Muscle layer of duodenum (tissue), 2 donors: ENCODE measurements around the gene METTL16.

Source experiments
- H3K27ac ChIP-seq: one replicate; pipeline ENCODE4 v1.7.0; 2013; ENCODE audit warnings: mild to moderate bottlenecking, low read length
- H3K27me3 ChIP-seq: one replicate; pipeline ENCODE4 v1.7.0; 2013; ENCODE audit warnings: low read depth, mild to moderate bottlenecking, control low read depth, low read length
- H3K36me3 ChIP-seq, 2 donors: one replicate each; pipeline ENCODE4 v1.7.0; 2013; ENCODE audit warnings: low read length in 2 of 2, control low read depth in 1 of 2, mild to moderate bottlenecking in 1 of 2; ENCODE audit not compliant: insufficient read depth in 2 of 2, control insufficient read depth in 1 of 2
- H3K4me1 ChIP-seq, 2 donors: one replicate each; pipeline ENCODE4 v1.7.0; 2013; ENCODE audit warnings: low read length in 2 of 2, mild to moderate bottlenecking in 2 of 2, control low read depth in 1 of 2, moderate library complexity in 1 of 2; ENCODE audit not compliant: insufficient read depth in 2 of 2, control insufficient read depth in 1 of 2
- H3K4me3 ChIP-seq, 2 donors: one replicate each; pipeline ENCODE4 v1.7.0; 2013; ENCODE audit warnings: low read length in 2 of 2, low read depth in 1 of 2, mild to moderate bottlenecking in 1 of 2
- H3K9me3 ChIP-seq, 2 donors: one replicate each; pipeline ENCODE4 v1.7.0; 2013; ENCODE audit warnings: low read length in 2 of 2, control low read depth in 1 of 2, mild to moderate bottlenecking in 1 of 2; ENCODE audit not compliant: control insufficient read depth in 1 of 2
- donor health status: healthy.

The METTL16 gene

GRCh38 chr17:2385240-2386210 is 126.2 kb downstream of the METTL16 start:
- Histone ChIP-seq H3K4me3 (no peak overlapping the region), H3K9me3 (no peaks in the 10 kb centered on the region), H3K4me1 (peaks cover 14 to 26% of the 10 kb centered on the region in 2 donors), H3K27me3 (no peaks in the 10 kb centered on the region), H3K27ac (no peak overlapping the region), H3K36me3 (peaks cover 20 to 23% of the 10 kb centered on the region in 2 donors)

- Histone ChIP-seq H3K36me3 (peaks cover 23 to 30% of the 10 kb centered on the region in 2 donors), H3K9me3 (no peaks in the 10 kb centered on the region), H3K27me3 (no peaks in the 10 kb centered on the region), H3K27ac (no peak overlapping the region), H3K4me3 (no peak overlapping the region), H3K4me1 (peaks cover 7 to 17% of the 10 kb centered on the region in 2 donors)
Measured at GRCh38 chr17:2384439-2385127, 127.1 kb downstream of the METTL16 start.

GRCh38 chr17:2383628-2384167 is 128.0 kb downstream of the METTL16 start:
- H3K4me1 ChIP-seq = peaks cover 7 to 15% of the 10 kb centered on the region in 2 donors
- H3K27ac ChIP-seq = peak overlapping the region; percentile 20
- no peak overlapping the region for H3K4me3 ChIP-seq
- no peaks in the 10 kb centered on the region for H3K9me3 ChIP-seq
- H3K36me3 ChIP-seq = peaks cover 24 to 38% of the 10 kb centered on the region in 2 donors
- no peaks in the 10 kb centered on the region for H3K27me3 ChIP-seq

GRCh38 chr17:2380950-2381649 is 130.6 kb downstream of the METTL16 start:
- no peaks in the 10 kb centered on the region for H3K27me3 ChIP-seq
- peaks cover 29 to 37% of the 10 kb centered on the region in 2 donors for H3K36me3 ChIP-seq
- no peaks in the 10 kb centered on the region for H3K9me3 ChIP-seq
- H3K27ac ChIP-seq = no peak overlapping the region
- H3K4me3 ChIP-seq = no peak overlapping the region
- peaks cover 7 to 15% of the 10 kb centered on the region in 2 donors for H3K4me1 ChIP-seq

- Histone ChIP-seq H3K27ac (no peak overlapping the region), H3K27me3 (no peaks in the 10 kb centered on the region), H3K4me1 (peaks cover 7 to 11% of the 10 kb centered on the region in 2 donors), H3K9me3 (no peaks in the 10 kb centered on the region), H3K4me3 (no peak overlapping the region), H3K36me3 (peaks cover 24 to 42% of the 10 kb centered on the region in 2 donors)
Measured at GRCh38 chr17:2380226-2380922, 131.3 kb downstream of the METTL16 start.

DNA sequence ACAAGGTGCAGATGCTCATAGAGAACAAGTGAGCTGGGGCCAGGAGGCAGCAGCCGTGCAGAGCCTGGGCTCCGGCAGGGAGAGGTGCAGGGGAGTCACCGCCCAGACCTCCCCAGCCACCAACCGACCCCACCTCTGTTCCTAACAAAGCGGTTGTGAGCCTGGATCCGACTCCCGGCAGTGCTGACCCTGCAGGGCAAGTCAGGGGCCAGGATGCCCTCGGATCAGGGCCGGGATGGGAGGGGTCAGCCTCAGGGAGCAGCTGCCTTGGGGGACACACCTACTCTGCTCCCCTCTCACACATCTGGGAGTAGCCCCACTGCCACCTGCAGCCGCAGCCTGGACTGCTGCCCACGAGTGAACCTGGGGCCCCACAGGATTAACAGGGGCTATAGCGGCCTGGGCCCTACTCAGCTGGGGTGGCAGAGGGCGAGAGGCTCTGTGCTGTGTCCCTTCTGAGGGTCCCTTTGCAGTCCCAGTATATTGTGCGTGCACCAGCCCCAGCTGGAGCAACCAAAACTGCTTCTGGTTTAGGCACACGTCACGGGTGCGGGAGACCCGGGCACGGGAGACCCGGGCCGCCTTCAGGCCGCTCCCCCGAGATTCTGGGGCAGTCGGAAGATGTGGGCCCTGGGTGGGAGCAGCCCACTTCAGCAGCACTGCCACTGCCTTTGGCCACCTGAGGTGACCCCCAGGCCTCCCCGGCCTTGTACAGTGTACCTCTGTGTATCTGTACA is 132.0 kb downstream of the METTL16 start:
- H3K4me1 ChIP-seq = peaks cover 7 to 9% of the 10 kb centered on the region in 2 donors
- H3K9me3 ChIP-seq = no peaks in the 10 kb centered on the region
- H3K4me3 ChIP-seq = no peak overlapping the region
- H3K27ac ChIP-seq = no peak overlapping the region
- H3K27me3 ChIP-seq = no peaks in the 10 kb centered on the region
- H3K36me3 ChIP-seq = peaks cover 27 to 44% of the 10 kb centered on the region in 2 donors

GRCh38 chr17:2378905-2379304 is 132.8 kb downstream of the METTL16 start:
- Histone ChIP-seq H3K4me1 (peaks cover 4 to 9% of the 10 kb centered on the region in 2 donors), H3K27ac (no peak overlapping the region), H3K9me3 (no peaks in the 10 kb centered on the region), H3K27me3 (no peaks in the 10 kb centered on the region), H3K4me3 (no peak overlapping the region), H3K36me3 (peaks cover 30 to 44% of the 10 kb centered on the region in 2 donors)

DNA sequence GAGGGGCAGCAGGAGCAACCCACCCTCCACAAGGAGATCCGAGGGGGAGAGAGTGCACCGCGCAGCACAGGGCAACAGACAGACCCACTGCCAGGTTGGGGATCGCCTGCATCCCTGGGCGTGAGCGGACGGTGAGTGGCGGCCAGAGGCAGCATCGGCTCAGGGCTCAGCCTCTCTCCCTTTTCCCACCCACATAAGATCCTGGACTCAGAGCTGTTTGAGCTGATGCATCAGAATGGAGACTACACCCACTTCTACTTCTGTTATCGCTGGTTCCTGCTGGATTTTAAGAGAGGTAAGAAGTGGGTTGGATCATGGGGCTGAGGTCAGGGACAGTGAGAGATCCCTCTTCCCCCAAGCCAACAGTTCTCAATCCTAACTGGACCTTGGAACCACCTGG is 134.0 kb downstream of the METTL16 start:
- Histone ChIP-seq H3K27me3 (no peaks in the 10 kb centered on the region), H3K4me1 (peaks cover 4 to 6% of the 10 kb centered on the region in 2 donors), H3K4me3 (no peak overlapping the region), H3K36me3 (peaks cover 42 to 55% of the 10 kb centered on the region in 2 donors), H3K9me3 (no peaks in the 10 kb centered on the region), H3K27ac (no peak overlapping the region)

GRCh38 chr17:2376107-2376506 is 135.6 kb downstream of the METTL16 start:
- Histone ChIP-seq H3K4me3 (no peak overlapping the region), H3K27me3 (no peaks in the 10 kb centered on the region), H3K27ac (no peak overlapping the region), H3K36me3 (peaks cover 39 to 69% of the 10 kb centered on the region in 2 donors), H3K9me3 (no peaks in the 10 kb centered on the region), H3K4me1 (no peaks in the 10 kb centered on the region)

DNA sequence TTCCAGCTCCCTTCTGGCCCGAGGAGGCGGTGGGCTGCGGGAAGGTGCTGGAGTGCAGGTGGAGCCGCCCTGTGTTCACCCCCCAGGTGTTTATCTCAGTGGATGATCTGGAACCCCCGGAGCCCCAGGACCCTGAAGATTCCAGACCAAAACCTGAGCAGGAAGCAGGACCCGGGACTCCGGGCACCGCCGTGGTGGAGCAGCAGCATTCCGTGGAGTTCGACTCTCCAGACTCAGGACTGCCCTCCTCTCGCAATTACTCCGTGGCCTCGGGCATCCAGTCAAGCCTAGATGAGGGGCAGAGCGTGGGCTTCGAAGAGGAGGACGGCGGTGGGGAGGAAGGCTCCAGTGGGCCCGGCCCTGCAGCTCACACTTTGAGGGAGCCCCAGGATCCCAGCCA is 136.3 kb downstream of the METTL16 start:
- Histone ChIP-seq H3K4me3 (no peak overlapping the region), H3K4me1 (no peaks in the 10 kb centered on the region), H3K27ac (no peak overlapping the region), H3K36me3 (peaks cover 35 to 73% of the 10 kb centered on the region in 2 donors), H3K9me3 (no peaks in the 10 kb centered on the region), H3K27me3 (no peaks in the 10 kb centered on the region)
